GM10266 (cell line): ENCODE results near the gene PPIE.

Source experiments
- DNase-seq: peaks from one replicate; pipeline ENCODE4 v3.0.0; 2012; ENCODE audit errors: extremely low spot score
- CTCF ChIP-seq: IDR thresholded peaks from 2 replicates; pipeline ENCODE4 v1.5.1; 2012; ENCODE audit warnings: mild to moderate bottlenecking, low read depth; ENCODE audit not compliant: control insufficient read depth, insufficient read depth; ENCODE audit errors: missing control alignments

Gene PPIE

DNA sequence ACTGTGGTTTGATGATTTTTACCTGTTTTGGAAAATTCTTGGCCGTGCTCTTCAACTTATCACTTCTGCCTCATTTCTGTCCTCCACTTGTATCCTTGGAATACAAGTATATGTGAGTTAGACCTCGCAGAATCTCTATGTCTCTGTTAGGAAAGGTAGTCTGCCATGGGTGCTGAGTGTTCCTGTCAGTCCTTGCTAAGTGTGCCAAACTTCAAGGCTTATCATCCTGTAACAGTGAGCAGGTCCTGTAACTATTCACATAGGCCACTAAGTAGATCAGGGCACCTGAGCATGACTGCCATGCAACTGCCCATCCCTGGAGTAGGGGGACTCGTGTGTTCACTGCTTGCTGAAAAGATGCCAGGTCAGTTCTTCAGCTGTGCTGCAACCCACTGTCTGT, 74.2 kb downstream of the PPIE start:
- TF ChIP-seq CTCF, result no peak
- DNase-seq, result no peak
